ENCODE measurements around the gene NFKBIB. TPM values are rescaled to one million over a fixed set of nuclear protein-coding genes. Genes with fewer than 3 reads are reported as not detected.
A peak's percentile ranks its signal among the peaks of the same experiment; 100 is the strongest.
"Not testable (repeated sequence)": the region's sequence is repeated elsewhere in the genome, so short reads cannot be mapped to it uniquely, and the experiment has no call there.

NFKBIB gene
- total and polyA plus RNA-seq, 7 donors: 13.8 to 63.9 (median 20.2) TPM

GRCh38 chr19:38859631-38860204 is 40.1 kb upstream of the NFKBIB start:
- WGBS, 2 donors: 43 to 72% methylated on average over 21 of the region's 21 CpGs
- intact Hi-C loops (cut with DNase I): not testable (repeated sequence)

GRCh38 chr19:38861368-38861767 is 38.4 kb upstream of the NFKBIB start:
- H3K4me1 ChIP-seq: peaks cover 0 to 20% (median 18%) of the 10 kb centered on the region in 4 donors
- H3K27ac ChIP-seq: peak overlapping the region in 1 of 4 donors; percentile 72
- TF ChIP-seq POLR2AphosphoS5 (IDR thresholded peaks at IDR 0.05) (no peak), CTCF (IDR thresholded peaks at IDR 0.05) (no peak), POLR2A (IDR thresholded peaks at IDR 0.05) (no peak), EP300 (IDR thresholded peaks at IDR 0.05) (no peak)
- no peaks in the 10 kb centered on the region for H3K27me3 ChIP-seq
- DNase-seq: no peak
- intact Hi-C loops (cut with DNase I): no loop called here
- H3K9me3 ChIP-seq: no peaks in the 10 kb centered on the region
- WGBS, 2 donors: 94 to 97% methylated on average over 3 of the region's 3 CpGs
- no peaks in the 10 kb centered on the region for H3K36me3 ChIP-seq
- no peak overlapping the region for H3K4me3 ChIP-seq

More at GRCh38 chr19:38859631-38860204, 40.1 kb upstream of the NFKBIB start:
- not testable (repeated sequence) for DNase-seq, H3K4me3 ChIP-seq, H3K27me3 ChIP-seq, H3K9me3 ChIP-seq, H3K36me3 ChIP-seq
- H3K4me1 ChIP-seq: peaks cover 0 to 20% (median 18%) of the 10 kb centered on the region in 4 donors
- peak in 1 of 4 donors; percentile 13 for TF ChIP-seq POLR2AphosphoS5 (IDR thresholded peaks at IDR 0.05)
- peak overlapping the region in 1 of 4 donors; percentile 31 for H3K27ac ChIP-seq

GRCh38 chr19:38862321-38863059 is 37.3 kb upstream of the NFKBIB start:
- H3K9me3 ChIP-seq: no peaks in the 10 kb centered on the region
- peak overlapping the region; percentile 25 to 78 (median 72) for H3K27ac ChIP-seq
- 35 to 44% methylated on average over 10 of the region's 10 CpGs for WGBS, 2 donors
- DNase-seq: peak; percentile 94
- H3K36me3 ChIP-seq: no peaks in the 10 kb centered on the region
- intact Hi-C loops (cut with DNase I): no loop called here
- H3K27me3 ChIP-seq: no peaks in the 10 kb centered on the region
- H3K4me3 ChIP-seq: no peak overlapping the region
- TF ChIP-seq POLR2A (IDR thresholded peaks at IDR 0.05): no peak
- TF ChIP-seq EP300 (IDR thresholded peaks at IDR 0.05): peak in 3 of 4 donors; percentile 74 to 86 (median 74)
- TF ChIP-seq CTCF (IDR thresholded peaks at IDR 0.05): no peak
- TF ChIP-seq POLR2AphosphoS5 (IDR thresholded peaks at IDR 0.05): peak; percentile 88 to 94 (median 92)
- peaks cover 0 to 20% (median 18%) of the 10 kb centered on the region in 4 donors for H3K4me1 ChIP-seq

GRCh38 chr19:38867171-38867780 is 32.5 kb upstream of the NFKBIB start:
- TF ChIP-seq EP300 (IDR thresholded peaks at IDR 0.05) (no peak), CTCF (IDR thresholded peaks at IDR 0.05) (no peak), POLR2A (IDR thresholded peaks at IDR 0.05) (no peak), POLR2AphosphoS5 (IDR thresholded peaks at IDR 0.05) (no peak)
- H3K4me1 ChIP-seq: peaks cover 0 to 28% (median 27%) of the 10 kb centered on the region in 4 donors
- H3K9me3 ChIP-seq: no peaks in the 10 kb centered on the region
- no peak overlapping the region for H3K27ac ChIP-seq
- H3K27me3 ChIP-seq: no peaks in the 10 kb centered on the region
- H3K4me3 ChIP-seq: no peak overlapping the region
- DNase-seq: no peak
- no peaks in the 10 kb centered on the region for H3K36me3 ChIP-seq
- 90% methylated on average over 10 of the region's 10 CpGs for WGBS, 2 donors
- intact Hi-C loops (cut with DNase I): no loop called here

GRCh38 chr19:38868551-38868950 is 31.2 kb upstream of the NFKBIB start:
- intact Hi-C loops (cut with DNase I): loop anchor here (2.0 kb wide), 1 partner anchor 16 kb away; no protein-coding TSS in a partner anchor
- WGBS, 2 donors: 79 to 91% methylated on average over 6 of the region's 6 CpGs
- no peaks in the 10 kb centered on the region for H3K27me3 ChIP-seq
- H3K36me3 ChIP-seq: no peaks in the 10 kb centered on the region
- no peaks in the 10 kb centered on the region for H3K9me3 ChIP-seq
- H3K27ac ChIP-seq: no peak overlapping the region
- H3K4me3 ChIP-seq: no peak overlapping the region
- H3K4me1 ChIP-seq: peaks cover 0 to 17% (median 15%) of the 10 kb centered on the region in 4 donors
- TF ChIP-seq POLR2A (IDR thresholded peaks at IDR 0.05) (no peak), EP300 (IDR thresholded peaks at IDR 0.05) (no peak), CTCF (IDR thresholded peaks at IDR 0.05) (no peak), POLR2AphosphoS5 (IDR thresholded peaks at IDR 0.05) (no peak)
- DNase-seq: no peak
